ENCODE results near the gene CRACDL.

Gene CRACDL

DNA sequence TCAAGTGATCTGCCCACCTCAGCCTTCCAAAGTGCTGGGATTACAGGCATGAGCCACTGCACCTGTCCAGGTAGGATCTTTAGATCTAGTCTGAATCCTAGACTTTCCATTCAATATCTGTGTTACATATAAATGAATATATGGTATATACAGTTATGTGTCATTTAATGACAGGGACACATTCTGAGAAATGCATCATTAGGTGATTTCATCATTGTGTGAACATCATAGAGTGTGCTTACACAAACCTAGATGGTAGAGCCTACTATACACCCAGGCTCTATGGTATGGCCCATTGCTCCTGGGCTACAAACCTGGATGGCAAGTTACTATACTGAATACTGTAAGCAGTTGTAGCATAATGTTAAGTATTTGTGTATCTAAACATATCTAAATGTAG lies 189.6 kb downstream of the CRACDL start:
- H3K4me3 ChIP-seq (ENCODE audit: low read depth, low read length) = no peak overlapping the region
- TF ChIP-seq CTCF (IDR thresholded peaks at IDR 0.05; ENCODE audit: low read depth, low read length, missing control alignments) = no peak
- in situ Hi-C loops (cut with HindIII; ENCODE audit: low sequenced_read_pairs) = no loop called here
- DNase-seq (ENCODE audit: low read depth) = no peak

DNA sequence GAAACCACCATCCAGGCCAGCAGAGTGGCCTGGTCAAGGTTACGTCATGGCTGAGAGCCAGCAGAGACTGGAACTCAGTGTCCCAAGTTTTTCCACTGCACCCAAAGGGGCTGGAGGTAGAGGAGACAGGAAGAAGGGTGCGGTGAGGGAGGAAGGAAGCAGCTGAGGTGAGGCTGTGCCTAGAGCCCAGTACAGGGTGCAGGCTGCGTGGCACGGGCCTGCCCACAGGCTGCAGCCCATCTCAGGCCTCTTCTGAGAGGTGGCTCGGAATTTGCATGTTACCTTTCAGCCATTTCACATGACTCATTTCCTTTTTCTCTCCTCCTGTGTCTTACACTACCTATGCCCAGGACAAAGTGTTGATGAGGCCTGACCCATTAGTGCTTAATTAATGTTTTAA lies 191.4 kb downstream of the CRACDL start:
- DNase-seq (ENCODE audit: low read depth) = no peak
- in situ Hi-C loops (cut with HindIII; ENCODE audit: low sequenced_read_pairs) = no loop called here
- TF ChIP-seq CTCF (IDR thresholded peaks at IDR 0.05; ENCODE audit: low read depth, low read length, missing control alignments) = no peak
- no peak overlapping the region for H3K4me3 ChIP-seq (ENCODE audit: low read depth, low read length)

Measured in astrocyte of the cerebellum (primary cell).